Right forelimb (tissue), 1 donor: Measurements from ENCODE around the gene LNPEP.

Experiments used
- DNase-seq: peaks from one replicate; pipeline ENCODE4 v3.0.0-alpha.2; 2018

Gene LNPEP

GRCh38 chr5:97004423-97005060 is 68.7 kb downstream of the LNPEP start:
- no peak for DNase-seq

- no peak for DNase-seq
Observed at GRCh38 chr5:97006454-97007060, 70.7 kb downstream of the LNPEP start.

GRCh38 chr5:97009212-97009898 is 73.5 kb downstream of the LNPEP start:
- DNase-seq = no peak

GRCh38 chr5:97009921-97010320 is 74.0 kb downstream of the LNPEP start:
- no peak for DNase-seq

GRCh38 chr5:97010606-97011005 is 74.7 kb downstream of the LNPEP start:
- DNase-seq = no peak

- DNase-seq = no peak
Observed at GRCh38 chr5:97011567-97011966, 75.7 kb downstream of the LNPEP start.

- no peak for DNase-seq
Observed at GRCh38 chr5:97019435-97020117, 83.7 kb downstream of the LNPEP start.

- no peak for DNase-seq
Observed at GRCh38 chr5:97021416-97021815, 85.5 kb downstream of the LNPEP start.

GRCh38 chr5:97022898-97023297 is 87.0 kb downstream of the LNPEP start:
- no peak for DNase-seq

- no peak for DNase-seq
Observed at GRCh38 chr5:97026721-97027120, 90.8 kb downstream of the LNPEP start.

- no peak for DNase-seq
Observed at GRCh38 chr5:97037819-97038218, 101.9 kb downstream of the LNPEP start.

GRCh38 chr5:97041239-97041638 is 105.4 kb downstream of the LNPEP start:
- DNase-seq = no peak

GRCh38 chr5:97042996-97043395 is 107.1 kb downstream of the LNPEP start:
- DNase-seq = no peak

- no peak for DNase-seq
Observed at GRCh38 chr5:97043511-97043910, 107.6 kb downstream of the LNPEP start.

GRCh38 chr5:97044052-97044451 is 108.2 kb downstream of the LNPEP start:
- DNase-seq = no peak

GRCh38 chr5:97046270-97046982 is 110.5 kb downstream of the LNPEP start:
- DNase-seq = no peak

GRCh38 chr5:97047076-97047475 is 111.2 kb downstream of the LNPEP start:
- no peak for DNase-seq

GRCh38 chr5:97049175-97049574 is 113.3 kb downstream of the LNPEP start:
- DNase-seq = no peak

- DNase-seq = no peak
Observed at GRCh38 chr5:97056263-97056662, 120.4 kb downstream of the LNPEP start.

- no peak for DNase-seq
Observed at GRCh38 chr5:97062046-97062445, 126.2 kb downstream of the LNPEP start.

GRCh38 chr5:97063251-97063650 is 127.4 kb downstream of the LNPEP start:
- no peak for DNase-seq

- DNase-seq = no peak
Observed at GRCh38 chr5:97065475-97065874, 129.6 kb downstream of the LNPEP start.

- no peak for DNase-seq
Observed at GRCh38 chr5:97067296-97067850, 131.5 kb downstream of the LNPEP start.
